Measurements from ENCODE around the gene SLC17A7. TPM values are rescaled to one million over a fixed set of nuclear protein-coding genes. Genes with fewer than 3 reads are reported as not detected.
"Not testable (repeated sequence)": the region's sequence is repeated elsewhere in the genome, so short reads cannot be mapped to it uniquely, and the experiment has no call there.

SLC17A7 gene
- total RNA-seq, 1 experiment from 2014 or later, result 1.8 TPM

- TF ChIP-seq ZBTB33 (IDR thresholded peaks at IDR 0.05; ENCODE audit: extremely low read depth, insufficient replicate concordance, low read length) (no peak), CEBPB (IDR thresholded peaks at IDR 0.05; ENCODE audit: low read depth) (no peak), EZH2phosphoT487 (IDR thresholded peaks at IDR 0.05; ENCODE audit: borderline replicate concordance) (no peak)
Measured at GRCh38 chr19:49473868-49474541, 32.7 kb upstream of the SLC17A7 start, which contains the start of gene FLT3LG (continued).

GRCh38 chr19:49473501-49473867 is 32.2 kb upstream of the SLC17A7 start:
- BruUV-seq (replicated peaks); intact Hi-C loops (cut with micrococcal nuclease); H3K9me2 ChIP-seq (ENCODE audit: insufficient read depth); H3K9me3 ChIP-seq (ENCODE audit: control insufficient read depth in 1 of 2, insufficient read depth in 1 of 2, low read depth in 1 of 2, low read length in 2 of 2); H3K36me3 ChIP-seq (ENCODE audit: control insufficient read depth in 1 of 2, insufficient read depth in 2 of 2, low read length in 2 of 2); H3K79me2 ChIP-seq (ENCODE audit: insufficient read depth, low read length); H4K20me1 ChIP-seq (ENCODE audit: insufficient read depth); H3K27me3 ChIP-seq (ENCODE audit: insufficient read depth, low read length); RAD21 ChIA-PET (ENCODE audit: low non-redundant PET in 1 of 2, low total read pairs in 2 of 2, uncharacterized antibody in 2 of 2, unreplicated experiment in 2 of 2); ATAC-seq; DNase-seq (ENCODE audit: low read depth, low spot score): not testable (repeated sequence)
- ChIA-PET CTCF (interaction anchor here (0.7 to 2.1 kb wide), 14 partner anchors 10 to 175 kb away, joined by 3 to 11 read pairs (median 3); partner anchors contain the start of genes ALDH16A1 and RPS11), POLR2A (interaction anchor here (1.6 kb wide), 1 partner anchor 19 kb away, joined by 3 read pairs; no protein-coding TSS in a partner anchor)
- H3K27ac ChIP-seq (ENCODE audit: low read depth, low read length), result 0 out of 2 replicates have a peak overlapping the region, but pooled peaks have one; percentile 19
- peak overlapping the region; percentile 99 for H3K4me2 ChIP-seq (ENCODE audit: low read length)
- peaks cover 36 to 57% of the 10 kb centered on the region in 2 experiments for H3K4me1 ChIP-seq (ENCODE audit: control insufficient read depth in 1 of 2, insufficient read depth in 2 of 2, low read length in 2 of 2)
- peak overlapping the region; percentile 71 for H2AFZ ChIP-seq (ENCODE audit: low read depth, low read length, poor library complexity, severe bottlenecking)
- H3K4me3 ChIP-seq (replicated peaks in 1 of 2; ENCODE audit: low read depth in 1 of 2, low read length in 2 of 2), result peak overlapping the region; percentile 54 to 71
- peak overlapping the region; percentile 72 for H3K9ac ChIP-seq (ENCODE audit: low read length)
